HuH-7.5 (cell line): Measurements from ENCODE around the gene SULT1B1.

Source experiments
- DNase-seq: peaks from one replicate; pipeline ENCODE4 v3.0.0; 2011; ENCODE audit warnings: low spot score

Gene SULT1B1

GRCh38 chr4:69749771-69750170 lies 10.6 kb downstream of the SULT1B1 start:
- DNase-seq, result no peak

DNA sequence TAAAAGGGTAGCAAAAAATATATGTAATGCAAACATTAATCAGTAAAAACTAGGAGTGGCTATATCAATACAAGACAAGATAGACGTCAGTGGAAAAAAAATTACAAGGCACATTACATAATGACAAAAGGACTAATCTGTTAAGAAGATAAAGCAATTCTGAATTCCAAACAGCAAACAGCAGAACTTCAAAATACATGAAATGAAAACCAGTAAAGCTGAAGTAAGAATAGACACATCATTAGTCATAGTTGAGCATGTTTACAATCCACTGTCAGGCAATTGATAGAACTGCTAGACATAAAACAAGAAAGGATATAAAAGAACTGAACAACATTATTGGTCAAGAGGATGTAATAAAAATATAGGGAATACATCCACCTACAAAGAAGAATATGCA lies 12.2 kb downstream of the SULT1B1 start:
- no peak for DNase-seq

- no peak for DNase-seq
These were observed 16.3 kb downstream of the SULT1B1 start for GRCh38 chr4:69744157-69744478.

GRCh38 chr4:69743476-69744156 lies 16.8 kb downstream of the SULT1B1 start:
- no peak for DNase-seq

DNA sequence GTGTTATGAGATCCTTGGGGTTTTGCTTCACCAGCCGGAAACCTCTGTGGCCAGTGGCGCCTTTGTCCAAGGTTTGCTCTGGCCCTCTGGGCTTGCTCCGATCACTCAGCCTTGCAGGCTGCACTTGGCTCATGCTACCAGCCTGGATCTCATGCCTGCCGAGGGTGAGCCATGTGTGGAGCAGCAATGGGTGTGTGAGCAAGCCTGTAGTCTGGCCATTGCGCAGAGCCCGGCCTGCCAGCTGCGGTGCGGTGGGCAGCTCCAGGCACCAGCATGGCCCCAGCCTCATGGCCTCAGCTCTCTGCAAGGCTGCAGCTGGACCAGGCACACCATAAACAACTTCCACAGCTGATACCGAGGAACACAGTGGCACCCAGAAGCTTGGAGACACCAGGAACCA lies 17.8 kb downstream of the SULT1B1 start:
- no peak for DNase-seq

- no peak for DNase-seq
These were observed 21.5 kb downstream of the SULT1B1 start for GRCh38 chr4:69738872-69739271.

DNA sequence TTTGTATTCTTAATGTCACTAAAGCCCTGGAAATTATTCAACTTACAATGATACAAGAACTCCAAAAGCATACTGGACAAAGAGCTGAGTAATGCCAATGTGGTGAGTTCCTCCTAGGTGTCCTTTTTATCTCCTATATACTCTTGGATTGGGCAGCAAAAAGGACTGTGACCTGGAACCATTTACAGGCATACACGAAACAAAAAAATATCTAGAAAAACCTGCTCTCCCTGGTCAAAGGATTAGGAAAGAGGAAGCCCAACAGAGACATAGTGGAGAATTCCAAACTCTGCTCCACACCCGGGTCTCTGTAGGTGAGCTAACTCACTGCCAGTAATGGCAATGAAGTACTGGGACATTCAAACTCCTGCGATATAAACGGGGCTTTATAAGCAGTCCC lies 25.3 kb downstream of the SULT1B1 start:
- DNase-seq, result no peak

GRCh38 chr4:69731847-69732246 lies 28.6 kb downstream of the SULT1B1 start:
- DNase-seq, result no peak

DNA sequence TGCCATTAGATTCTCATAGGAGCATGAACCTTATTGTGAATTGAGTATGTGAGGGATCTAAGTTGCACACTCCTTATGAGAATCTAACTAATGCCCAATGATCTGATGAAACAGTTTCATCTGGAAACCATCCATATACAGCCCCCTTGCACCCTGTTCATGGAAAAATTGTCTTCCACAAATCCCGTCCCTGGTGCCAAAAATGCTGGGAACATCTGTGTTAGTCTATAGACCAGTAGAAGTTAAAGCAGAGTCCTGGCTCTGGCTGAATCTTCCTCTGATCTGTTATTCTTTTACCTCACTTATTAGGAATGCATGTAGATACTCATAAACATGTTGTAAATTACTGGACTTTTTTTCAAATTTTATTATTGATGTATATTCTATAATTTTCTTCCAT lies 29.2 kb downstream of the SULT1B1 start:
- DNase-seq, result no peak

DNA sequence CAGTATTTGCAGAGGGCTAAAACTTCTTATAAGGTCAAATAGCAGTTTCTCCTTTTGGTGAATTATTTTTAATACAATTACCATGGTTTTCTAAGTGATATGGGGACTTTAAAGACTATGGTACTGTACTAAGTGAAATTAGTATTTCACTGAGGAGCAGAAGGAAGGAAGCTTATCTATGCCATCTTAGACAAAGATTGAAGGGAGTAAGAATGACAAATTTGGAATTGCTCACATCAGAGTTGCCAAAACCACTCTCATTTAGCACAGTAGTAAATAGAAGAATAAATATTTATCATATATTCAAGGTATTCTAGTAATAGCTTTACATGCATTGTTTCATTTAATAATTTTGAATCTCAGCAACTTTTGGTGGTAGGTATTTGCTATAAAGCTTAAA lies 30.4 kb downstream of the SULT1B1 start:
- DNase-seq, result no peak

- DNase-seq, result no peak
These were observed 32.5 kb downstream of the SULT1B1 start for GRCh38 chr4:69727926-69728325.

GRCh38 chr4:69727426-69727825 lies 33.0 kb downstream of the SULT1B1 start:
- DNase-seq, result no peak

DNA sequence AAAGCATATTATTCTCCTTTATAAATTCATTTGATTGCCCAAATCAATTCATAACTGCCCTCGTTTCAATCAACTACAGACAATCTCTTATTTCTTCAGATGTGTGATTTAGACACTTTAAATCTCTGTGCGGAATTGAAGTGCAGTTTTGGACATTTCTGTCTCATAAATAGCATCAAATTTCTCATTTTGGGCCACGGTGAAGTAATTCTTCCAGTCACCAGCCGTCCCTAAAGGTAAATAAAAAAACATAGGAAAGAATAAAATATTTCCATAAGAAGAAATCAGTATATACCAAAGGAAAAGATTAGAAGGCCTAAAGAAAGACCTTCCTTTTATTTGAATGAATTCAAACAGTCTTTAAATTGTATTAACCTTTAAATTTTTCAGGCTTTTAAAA lies 33.4 kb downstream of the SULT1B1 start:
- DNase-seq, result no peak

DNA sequence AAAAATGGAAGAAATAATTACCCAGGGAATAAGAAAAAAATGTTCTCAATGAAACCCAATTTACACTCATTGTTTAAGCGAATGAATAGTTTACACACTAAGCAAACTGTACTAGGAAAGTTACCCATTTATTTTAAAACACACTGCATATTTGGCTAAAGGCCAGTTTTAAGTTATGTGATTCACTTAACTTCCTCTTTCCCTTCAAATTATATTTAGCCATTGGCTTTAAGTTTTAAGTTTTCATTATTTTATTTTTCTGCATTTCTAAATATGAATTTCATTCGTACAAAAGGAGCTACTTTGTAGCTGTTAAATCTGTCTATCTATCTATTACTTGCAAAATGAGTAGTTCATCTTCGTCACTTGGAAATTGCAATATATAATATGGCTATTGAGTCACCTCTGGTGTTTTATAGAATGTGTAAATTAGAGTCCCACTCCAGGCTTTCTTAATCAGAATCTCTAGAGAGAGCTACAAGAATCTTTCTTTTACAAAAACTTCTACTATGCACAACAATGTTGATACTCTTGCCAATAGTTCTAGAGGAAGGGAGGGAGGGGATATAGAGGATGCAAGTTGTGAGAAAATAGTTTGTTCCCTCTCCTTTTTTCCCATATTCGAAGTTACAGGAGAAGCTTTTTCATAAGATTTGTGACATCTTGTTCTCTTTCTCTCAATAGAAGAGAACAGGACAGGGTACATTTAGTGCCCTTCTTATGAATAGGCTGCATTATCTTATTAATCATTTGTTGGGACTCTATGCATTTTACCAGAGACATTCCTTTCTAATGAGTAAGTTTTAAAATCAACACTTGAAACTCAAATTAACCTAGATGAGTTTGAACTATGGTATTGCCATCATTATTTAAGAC lies 41.8 kb downstream of the SULT1B1 start:
- DNase-seq, result no peak

- DNase-seq, result no peak
These were observed 42.6 kb downstream of the SULT1B1 start for GRCh38 chr4:69717778-69718177.

DNA sequence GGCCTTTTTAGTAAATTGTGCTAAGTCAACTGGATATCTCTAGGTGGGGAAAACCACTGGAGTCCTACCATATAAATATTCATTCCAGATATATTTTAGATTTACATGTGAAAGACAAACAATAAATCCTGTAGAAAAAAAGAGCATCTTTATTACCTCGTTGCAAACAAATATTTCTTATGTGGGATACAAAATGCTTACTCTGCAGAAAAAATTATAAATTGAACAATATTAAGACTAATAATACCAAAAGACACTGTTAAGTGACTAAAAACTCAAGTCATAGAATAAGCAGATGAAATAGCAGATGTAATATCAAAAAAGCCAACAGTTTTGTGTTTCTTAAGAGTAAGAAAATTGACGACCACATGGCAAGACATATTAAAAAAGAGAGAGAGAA lies 43.8 kb downstream of the SULT1B1 start:
- DNase-seq, result no peak

GRCh38 chr4:69714086-69714485 lies 46.3 kb downstream of the SULT1B1 start:
- no peak for DNase-seq

DNA sequence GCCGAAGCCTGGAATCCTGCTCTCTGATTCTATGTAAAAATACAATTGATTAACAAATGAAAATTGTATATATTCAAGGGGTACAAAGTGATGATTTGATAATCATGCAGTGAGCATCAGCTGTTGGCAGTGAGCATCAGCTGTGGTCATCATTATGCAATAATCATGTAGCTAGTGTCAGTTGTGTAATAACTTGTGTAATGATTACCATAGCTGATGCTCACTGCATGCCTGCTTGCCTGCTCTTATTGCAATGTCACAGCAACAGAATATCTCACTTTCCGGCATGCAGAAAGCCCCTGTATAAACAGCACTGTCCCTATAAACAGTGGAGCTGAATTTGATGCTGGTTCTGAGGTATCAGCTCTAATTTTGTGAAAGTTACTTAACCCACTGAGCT lies 46.8 kb downstream of the SULT1B1 start:
- no peak for DNase-seq

- no peak for DNase-seq
These were observed 49.8 kb downstream of the SULT1B1 start for GRCh38 chr4:69710580-69710979.

- no peak for DNase-seq
These were observed 52.2 kb downstream of the SULT1B1 start for GRCh38 chr4:69708211-69708610.

- no peak for DNase-seq
These were observed 52.6 kb downstream of the SULT1B1 start for GRCh38 chr4:69707807-69708206.

GRCh38 chr4:69702201-69702600 lies 58.2 kb downstream of the SULT1B1 start:
- DNase-seq, result no peak

GRCh38 chr4:69701696-69702095 lies 58.7 kb downstream of the SULT1B1 start:
- no peak for DNase-seq
